ENCODE results near the gene HNF4A. TPM values are rescaled to one million over a fixed set of nuclear protein-coding genes. Genes with fewer than 3 reads are reported as not detected.

HNF4A gene
- total RNA-seq, 2 donors from 2014 or later = not detected

DNA sequence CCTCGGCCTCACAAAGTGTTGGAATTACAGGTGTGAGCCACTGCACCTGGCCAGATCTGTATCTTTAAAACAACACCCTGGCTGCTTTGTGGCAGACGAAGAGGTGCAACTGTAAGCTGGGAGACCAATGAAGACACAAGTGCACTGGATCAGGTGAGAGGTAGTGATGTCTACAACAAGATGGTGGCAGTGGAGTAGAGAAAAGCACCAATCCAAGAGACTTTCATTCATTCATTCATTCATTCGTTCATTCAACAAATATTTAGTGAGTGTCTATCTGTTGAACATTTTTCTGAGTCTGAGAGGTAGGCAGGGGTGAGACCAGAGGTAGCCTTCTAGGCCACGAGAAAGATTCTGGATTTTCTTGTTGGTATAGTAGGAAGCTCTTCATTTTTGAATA, 83.3 kb downstream of the HNF4A start:
- no peak overlapping the region for H3K4me3 ChIP-seq
- no peaks in the 10 kb centered on the region for H3K9me3 ChIP-seq
- no peaks in the 10 kb centered on the region for H3K36me3 ChIP-seq
- no peaks in the 10 kb centered on the region for H3K27me3 ChIP-seq
- TF ChIP-seq, protein P1, sequence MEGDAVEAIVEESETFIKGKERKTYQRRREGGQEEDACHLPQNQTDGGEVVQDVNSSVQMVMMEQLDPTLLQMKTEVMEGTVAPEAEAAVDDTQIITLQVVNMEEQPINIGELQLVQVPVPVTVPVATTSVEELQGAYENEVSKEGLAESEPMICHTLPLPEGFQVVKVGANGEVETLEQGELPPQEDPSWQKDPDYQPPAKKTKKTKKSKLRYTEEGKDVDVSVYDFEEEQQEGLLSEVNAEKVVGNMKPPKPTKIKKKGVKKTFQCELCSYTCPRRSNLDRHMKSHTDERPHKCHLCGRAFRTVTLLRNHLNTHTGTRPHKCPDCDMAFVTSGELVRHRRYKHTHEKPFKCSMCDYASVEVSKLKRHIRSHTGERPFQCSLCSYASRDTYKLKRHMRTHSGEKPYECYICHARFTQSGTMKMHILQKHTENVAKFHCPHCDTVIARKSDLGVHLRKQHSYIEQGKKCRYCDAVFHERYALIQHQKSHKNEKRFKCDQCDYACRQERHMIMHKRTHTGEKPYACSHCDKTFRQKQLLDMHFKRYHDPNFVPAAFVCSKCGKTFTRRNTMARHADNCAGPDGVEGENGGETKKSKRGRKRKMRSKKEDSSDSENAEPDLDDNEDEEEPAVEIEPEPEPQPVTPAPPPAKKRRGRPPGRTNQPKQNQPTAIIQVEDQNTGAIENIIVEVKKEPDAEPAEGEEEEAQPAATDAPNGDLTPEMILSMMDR (IDR thresholded peaks at IDR 0.05) = no peak
- H3K4me1 ChIP-seq = no peaks in the 10 kb centered on the region
- H3K27ac ChIP-seq = no peak overlapping the region
- DNase-seq (ENCODE audit: low spot score) = no peak

DNA sequence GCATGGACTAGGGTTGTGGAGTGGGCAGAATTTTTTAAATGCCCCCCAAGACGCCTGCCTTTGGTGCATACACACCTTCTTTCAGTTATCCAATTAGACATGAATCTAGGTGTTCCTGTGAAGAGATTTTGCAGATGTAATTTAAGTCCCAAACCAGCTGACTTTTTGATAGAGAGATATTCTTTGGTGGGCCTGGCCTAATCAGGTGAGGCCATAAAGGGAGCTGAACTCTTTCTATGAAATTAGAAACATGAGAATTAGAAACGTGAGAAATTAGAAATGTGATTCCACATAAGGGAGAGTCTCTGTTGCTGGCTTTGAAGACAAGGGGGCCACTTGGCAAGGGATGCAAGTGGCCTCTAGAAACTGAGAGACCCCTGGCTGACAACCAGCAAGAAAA, 83.8 kb downstream of the HNF4A start:
- TF ChIP-seq, protein P1 (IDR thresholded peaks at IDR 0.05) = no peak
- no peak for DNase-seq (ENCODE audit: low spot score)
- Histone ChIP-seq H3K27me3 (no peaks in the 10 kb centered on the region), H3K36me3 (no peaks in the 10 kb centered on the region), H3K9me3 (no peaks in the 10 kb centered on the region), H3K27ac (no peak overlapping the region), H3K4me3 (no peak overlapping the region), H3K4me1 (no peaks in the 10 kb centered on the region)

DNA sequence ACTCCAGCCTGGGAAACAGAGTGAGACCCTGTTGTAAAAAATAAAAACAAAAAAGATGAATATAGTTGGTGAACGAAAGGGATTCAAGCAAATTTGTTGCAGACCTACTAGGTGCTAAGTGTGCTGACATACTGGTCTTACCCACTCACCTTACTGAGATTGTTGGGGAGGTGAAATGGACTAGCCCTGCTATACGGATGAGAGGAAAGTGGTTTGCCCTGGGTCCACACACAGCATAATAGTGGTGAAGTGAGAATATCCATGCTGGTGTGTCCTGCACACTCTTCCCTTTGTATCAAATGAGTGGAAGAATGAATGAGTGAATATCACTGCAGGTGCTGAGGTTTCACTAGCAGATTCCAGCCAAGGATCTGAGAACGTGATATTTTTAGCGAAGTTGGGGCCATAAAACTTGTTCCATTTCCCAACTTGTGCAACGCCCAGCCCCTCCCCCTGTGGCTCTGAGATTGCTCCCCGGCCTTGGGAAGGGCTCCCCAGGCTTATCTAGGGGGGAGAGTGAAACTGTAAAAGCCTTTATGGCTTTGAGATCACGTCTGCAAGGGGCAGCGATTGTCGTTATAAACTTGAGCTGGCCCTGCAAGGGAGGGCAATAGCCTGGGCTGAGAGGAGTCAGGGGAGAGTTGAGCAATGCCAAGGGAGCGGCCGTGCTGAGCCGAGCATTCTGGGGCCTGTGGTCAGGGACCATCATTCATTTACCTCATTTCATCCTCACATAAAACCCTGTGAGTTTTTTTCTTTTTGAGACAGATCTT, 87.0 kb downstream of the HNF4A start:
- no peak for DNase-seq (ENCODE audit: low spot score)
- Histone ChIP-seq H3K36me3 (no peaks in the 10 kb centered on the region), H3K27me3 (no peaks in the 10 kb centered on the region), H3K4me1 (no peaks in the 10 kb centered on the region), H3K27ac (no peak overlapping the region), H3K9me3 (no peaks in the 10 kb centered on the region), H3K4me3 (no peak overlapping the region)
- TF ChIP-seq, protein P1 (IDR thresholded peaks at IDR 0.05) = no peak

DNA sequence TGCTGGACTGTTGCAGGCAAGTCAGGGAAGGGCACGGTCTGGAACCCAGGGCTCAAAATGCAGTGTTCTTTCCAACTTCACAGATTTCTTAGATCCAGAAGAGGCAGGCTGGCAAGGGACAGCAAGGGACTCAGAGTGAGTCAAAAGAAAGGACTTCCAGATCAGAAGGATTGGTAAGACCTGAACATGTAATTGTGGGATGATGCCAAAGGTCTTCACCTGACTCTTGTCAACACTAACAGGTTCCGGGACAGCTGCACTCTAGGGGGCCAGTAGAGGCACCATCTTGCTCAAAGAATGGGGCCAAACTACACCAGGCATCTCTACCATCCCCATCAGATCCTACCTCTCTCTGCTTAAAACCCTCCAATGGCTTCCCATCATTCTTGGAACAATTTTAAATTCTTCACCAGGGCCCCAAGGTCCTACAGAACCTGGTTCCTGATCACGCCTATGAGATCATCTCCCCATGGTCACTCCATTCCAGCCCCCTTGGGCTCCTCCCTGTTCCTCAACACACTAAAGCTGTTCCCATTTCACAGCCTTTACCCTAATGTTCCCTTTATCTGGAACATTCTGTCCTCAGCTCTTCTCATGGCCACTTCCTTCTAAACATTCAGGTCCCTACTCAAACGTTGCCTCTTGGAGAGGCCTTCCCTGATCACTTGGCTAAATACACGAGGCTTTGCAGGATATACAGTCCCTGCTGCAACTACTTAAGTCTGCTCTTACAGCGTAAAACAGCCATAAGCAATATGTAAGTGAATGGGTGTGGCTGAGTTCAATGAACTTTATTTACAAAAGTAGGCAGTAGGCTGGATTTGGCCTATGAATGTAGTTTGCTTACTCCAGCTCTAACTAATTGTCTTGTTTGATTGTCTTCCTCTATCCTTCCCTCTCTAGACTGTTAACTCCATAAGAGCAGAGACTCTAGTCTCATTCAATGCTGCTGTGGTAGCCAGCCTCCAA, 90.5 kb downstream of the HNF4A start:
- Histone ChIP-seq H3K27me3 (no peaks in the 10 kb centered on the region), H3K4me1 (no peaks in the 10 kb centered on the region), H3K9me3 (no peaks in the 10 kb centered on the region), H3K27ac (no peak overlapping the region), H3K36me3 (no peaks in the 10 kb centered on the region), H3K4me3 (no peak overlapping the region)
- TF ChIP-seq, protein P1 (IDR thresholded peaks at IDR 0.05) = no peak
- no peak for DNase-seq (ENCODE audit: low spot score)

DNA sequence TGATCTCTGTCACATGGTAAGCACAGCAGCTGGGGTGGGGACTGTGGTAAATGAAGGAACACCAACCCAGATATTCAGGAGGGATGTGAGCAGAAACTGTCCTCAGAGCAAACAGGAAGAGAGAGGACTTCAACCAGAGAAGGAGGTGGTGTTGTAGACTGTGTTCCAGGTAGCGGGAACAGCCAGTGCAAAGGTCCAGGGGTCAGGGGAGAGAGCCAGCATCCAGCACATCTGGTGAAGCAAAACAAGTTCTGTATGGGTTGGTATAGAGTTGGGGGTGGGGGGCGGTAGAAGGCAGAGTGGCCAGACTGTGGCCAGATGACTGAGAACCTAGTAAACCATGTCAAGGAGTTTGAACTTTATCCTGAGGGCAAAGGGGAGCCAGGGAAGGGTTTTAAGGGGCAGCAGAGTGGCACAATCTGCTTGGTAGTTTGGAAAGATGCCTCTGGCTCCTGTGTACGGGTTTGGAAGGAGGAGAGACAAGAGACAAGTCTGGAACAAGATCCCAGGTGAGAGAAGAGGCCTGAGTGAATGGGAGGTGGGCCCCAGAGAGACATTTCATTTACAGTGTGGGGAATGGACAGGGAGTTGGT, 92.4 kb downstream of the HNF4A start:
- Histone ChIP-seq H3K4me3 (no peak overlapping the region), H3K27ac (no peak overlapping the region), H3K27me3 (no peaks in the 10 kb centered on the region), H3K9me3 (no peaks in the 10 kb centered on the region), H3K4me1 (no peaks in the 10 kb centered on the region), H3K36me3 (no peaks in the 10 kb centered on the region)
- DNase-seq (ENCODE audit: low spot score) = no peak
- TF ChIP-seq, protein P1 (IDR thresholded peaks at IDR 0.05) = no peak

Measured in right atrium auricular region (tissue), 2 donors.